ENCODE data around the gene SLC25A51.

The SLC25A51 gene

GRCh38 chr9:37936376-37936775, 32.4 kb upstream of the SLC25A51 start:
- DNase-seq = no peak

- no peak for DNase-seq
Observed at GRCh38 chr9:37935096-37935495, 31.2 kb upstream of the SLC25A51 start.

GRCh38 chr9:37931592-37931991, 27.7 kb upstream of the SLC25A51 start:
- DNase-seq = no peak

- no peak for DNase-seq
Observed at GRCh38 chr9:37929441-37929895, 25.5 kb upstream of the SLC25A51 start.

GRCh38 chr9:37928552-37929430, 24.9 kb upstream of the SLC25A51 start:
- no peak for DNase-seq

GRCh38 chr9:37927601-37928551, 23.9 kb upstream of the SLC25A51 start:
- no peak for DNase-seq

GRCh38 chr9:37927132-37927531, 23.2 kb upstream of the SLC25A51 start:
- no peak for DNase-seq

GRCh38 chr9:37926737-37927118, 22.8 kb upstream of the SLC25A51 start:
- DNase-seq = no peak

- no peak for DNase-seq
Observed at GRCh38 chr9:37925786-37926736, 22.1 kb upstream of the SLC25A51 start.

GRCh38 chr9:37925006-37925405, 21.1 kb upstream of the SLC25A51 start:
- DNase-seq = no peak

- DNase-seq = no peak
Observed at GRCh38 chr9:37924538-37924937, 20.6 kb upstream of the SLC25A51 start.

- DNase-seq = no peak
Observed at GRCh38 chr9:37923796-37924427, 20.0 kb upstream of the SLC25A51 start.

- no peak for DNase-seq
Observed at GRCh38 chr9:37923118-37923795, 19.3 kb upstream of the SLC25A51 start.

- no peak for DNase-seq
Observed at GRCh38 chr9:37922363-37923117, 18.6 kb upstream of the SLC25A51 start.

- no peak for DNase-seq
Observed at GRCh38 chr9:37921546-37922300, 17.8 kb upstream of the SLC25A51 start.

GRCh38 chr9:37921168-37921510, 17.2 kb upstream of the SLC25A51 start:
- DNase-seq = no peak

GRCh38 chr9:37920471-37921167, 16.7 kb upstream of the SLC25A51 start:
- no peak for DNase-seq

GRCh38 chr9:37919956-37920335, 16.0 kb upstream of the SLC25A51 start:
- DNase-seq = no peak

- no peak for DNase-seq
Observed at GRCh38 chr9:37919246-37919955, 15.5 kb upstream of the SLC25A51 start.
